Spleen (tissue), 11 donors: Measurements from ENCODE around the gene PAGE4. TPM values are rescaled to one million over a fixed set of nuclear protein-coding genes. Genes with fewer than 3 reads are reported as not detected.
A peak's percentile ranks its signal among the peaks of the same experiment; 100 is the strongest.

Source experiments
- DNase-seq: peaks from one replicate; pipeline ENCODE4 v3.0.0-alpha.2; 2020
- H3K27ac ChIP-seq, 8 donors: fragments of 200-600 bp; sonication (generic) in 7 of 8; 1 replicate in 4 of 8; 2 replicates in 4 of 8; pipeline versions ENCODE4 v1.5.0 to v1.8.0; 2016 to 2021; ENCODE audit warnings: inconsistent platforms in 4 of 8, mild to moderate bottlenecking in 4 of 8, moderate library complexity in 1 of 8
- H3K27me3 ChIP-seq, 7 donors: fragments of 200-600 bp; sonication (generic) in 6 of 7; replicated peaks in 1 of 7; 1 replicate in 4 of 7; 2 replicates in 3 of 7; pipeline versions ENCODE4 v1.5.0 to v1.8.0; 2016 to 2021; ENCODE audit warnings: inconsistent platforms in 3 of 7, mild to moderate bottlenecking in 1 of 7
- H3K36me3 ChIP-seq, 6 donors: fragments of 200-600 bp; sonication (generic) in 5 of 6; 1 replicate in 4 of 6; 2 replicates in 2 of 6; pipeline versions ENCODE4 v1.5.0 to v1.8.0; 2016 to 2021; ENCODE audit warnings: inconsistent platforms in 2 of 6
- H3K4me1 ChIP-seq, 6 donors: fragments of 200-600 bp; sonication (generic) in 5 of 6; 1 replicate in 3 of 6; 2 replicates in 3 of 6; pipeline versions ENCODE4 v1.5.0 to v1.8.0; 2016 to 2021; ENCODE audit warnings: inconsistent platforms in 3 of 6
- H3K4me3 ChIP-seq, 8 donors: fragments of 200-600 bp; sonication (generic) in 7 of 8; 1 replicate in 4 of 8; 2 replicates in 4 of 8; pipeline versions ENCODE4 v1.5.0 to v1.8.0; 2016 to 2021; ENCODE audit warnings: inconsistent platforms in 4 of 8, mild to moderate bottlenecking in 4 of 8, moderate library complexity in 2 of 8
- H3K9me3 ChIP-seq, 8 donors: fragments of 200-600 bp; sonication (generic) in 7 of 8; 1 replicate in 4 of 8; 2 replicates in 4 of 8; pipeline versions ENCODE4 v1.5.0 to v1.8.0; 2016 to 2021; ENCODE audit warnings: inconsistent platforms in 4 of 8
- CTCF ChIP-seq, 11 experiments: fragments of 200-600 bp in 7 of 11; fragments of 450-650 bp in 4 of 11; sonication (generic) in 4 of 11; IDR thresholded peaks in 8 of 11; conservative IDR thresholded peaks in 3 of 11; 1 replicate in 7 of 11; 2 replicates in 4 of 11; pipeline versions ENCODE4 v1.4.0 to v1.8.0; 2016 to 2021; ENCODE audit warnings: antibody characterized with exemption in 11 of 11, inconsistent platforms in 4 of 11, mild to moderate bottlenecking in 1 of 11
- POLR2A ChIP-seq, 3 donors: fragments of 450-650 bp; IDR thresholded peaks; one replicate each; pipeline ENCODE4 v1.5.1; 2017; ENCODE audit warnings: antibody characterized with exemption in 3 of 3, mild to moderate bottlenecking in 1 of 3
- POLR2AphosphoS5 ChIP-seq, 3 donors: sonication (generic); formaldehyde crosslinking; IDR thresholded peaks; one replicate each; pipeline ENCODE4 v1.5.1; 2017; ENCODE audit warnings: antibody characterized with exemption in 3 of 3
- WGBS, 5 donors: extraction: QIAGEN DNeasy Blood & Tissue Kit in 3 of 5; methylation state at CpG; one replicate each; pipeline versions ENCODE4 v1.1.5 to v1.1.7; 2013 to 2018; 5-methylcytosine and 5-hydroxymethylcytosine counted together
- intact Hi-C: fragments of 100-400 bp; cut with DNase I; formaldehyde crosslinking; loops from one replicate; pipeline ENCODE4 v1.15.0; 2023; ENCODE audit warnings: low total_unique reads
- polyA plus RNA-seq, 3 donors: library from polyadenylated mRNA; stranded (reverse); fragments of 200-250 nt; gene quantifications; one replicate each; pipeline ENCODE4 v1.2.1, GENCODE V29; 2013
- total RNA-seq, 7 donors: library from RNA; depleted of rRNA in 3 of 7; stranded (reverse); fragments of >200 nt in 3 of 7; fragmentation: NEBNext Ultra II Directional in 4 of 7; extraction: Animal tissue kit (Norgen Biotek cat#: 25700) in 4 of 7; gene quantifications; one replicate each; pipeline versions ENCODE4 v1.1.0 to v1.2.1, GENCODE V29; 2016 to 2021
- donor health status: healthy with polysubstance abuse.
- donor health status: DM: no; HTN: no; CAD: no; lungs with moderate emphysema.
- donor health status: DM: no; HTN: no; CAD: no.
- donor health status: Bipolar disorder and iron deficiency.
- donor health status: healthy.
- donor health status: DM: no; HTN: no; CAD: no.
- donor health status: DM: yes; HTN: yes; CAD: no.

The PAGE4 gene
- total and polyA plus RNA-seq, 10 donors = not detected

GRCh38 chrX:49860867-49861535, 31.9 kb downstream of the PAGE4 start:
- 73 to 84% (median 80%) methylated on average over 2 of the region's 2 CpGs for WGBS, 5 donors
- H3K36me3 ChIP-seq = no peaks in the 10 kb centered on the region
- H3K27me3 ChIP-seq = peaks cover 0 to 5% (median 0%) of the 10 kb centered on the region in 7 donors
- DNase-seq = no peak
- intact Hi-C loops = no loop called here
- TF ChIP-seq POLR2A (IDR thresholded peaks at IDR 0.05) = no peak
- no peak for TF ChIP-seq CTCF (IDR thresholded peaks at IDR 0.05 in 8 of 11, conservative IDR thresholded peaks at IDR 0.05 in 3 of 11)
- no peak for TF ChIP-seq POLR2AphosphoS5 (IDR thresholded peaks at IDR 0.05)
- H3K4me3 ChIP-seq = no peak overlapping the region
- H3K9me3 ChIP-seq = no peaks in the 10 kb centered on the region
- H3K27ac ChIP-seq = no peak overlapping the region
- H3K4me1 ChIP-seq = no peaks in the 10 kb centered on the region

GRCh38 chrX:49862093-49862492, 33.0 kb downstream of the PAGE4 start:
- H3K4me1 ChIP-seq = no peaks in the 10 kb centered on the region
- TF ChIP-seq CTCF (IDR thresholded peaks at IDR 0.05 in 8 of 11, conservative IDR thresholded peaks at IDR 0.05 in 3 of 11) (no peak), POLR2A (IDR thresholded peaks at IDR 0.05) (no peak), POLR2AphosphoS5 (IDR thresholded peaks at IDR 0.05) (no peak)
- intact Hi-C loops = no loop called here

GRCh38 chrX:49868739-49869138, 39.6 kb downstream of the PAGE4 start:
- TF ChIP-seq POLR2A (IDR thresholded peaks at IDR 0.05) (no peak), CTCF (IDR thresholded peaks at IDR 0.05 in 8 of 11, conservative IDR thresholded peaks at IDR 0.05 in 3 of 11) (no peak), POLR2AphosphoS5 (IDR thresholded peaks at IDR 0.05) (no peak)
- no peak overlapping the region for H3K27ac ChIP-seq
- intact Hi-C loops = no loop called here
- H3K4me3 ChIP-seq = no peak overlapping the region
- no peaks in the 10 kb centered on the region for H3K9me3 ChIP-seq
- no peaks in the 10 kb centered on the region for H3K4me1 ChIP-seq
- WGBS, 5 donors = 44 to 72% (median 65%) methylated on average over 1 of the region's 1 CpG
- DNase-seq = no peak
- peaks cover 0 to 24% (median 0%) of the 10 kb centered on the region in 7 donors for H3K27me3 ChIP-seq
- no peaks in the 10 kb centered on the region for H3K36me3 ChIP-seq

More at GRCh38 chrX:49862093-49862492, 33.0 kb downstream of the PAGE4 start:
- H3K9me3 ChIP-seq = no peaks in the 10 kb centered on the region
- no peak for DNase-seq
- no peak overlapping the region for H3K4me3 ChIP-seq
- peaks cover 0 to 5% (median 0%) of the 10 kb centered on the region in 7 donors for H3K27me3 ChIP-seq
- H3K36me3 ChIP-seq = no peaks in the 10 kb centered on the region
- no peak overlapping the region for H3K27ac ChIP-seq

GRCh38 chrX:49876750-49877149, 47.6 kb downstream of the PAGE4 start:
- TF ChIP-seq POLR2A (IDR thresholded peaks at IDR 0.05) (no peak), CTCF (IDR thresholded peaks at IDR 0.05 in 8 of 11, conservative IDR thresholded peaks at IDR 0.05 in 3 of 11) (peak in 10 of 11 experiments; percentile 19 to 64 (median 46))
- Histone ChIP-seq H3K36me3 (no peaks in the 10 kb centered on the region), H3K4me3 (no peak overlapping the region), H3K27ac (peak overlapping the region in 2 of 8 donors; percentile 81 to 88), H3K9me3 (no peaks in the 10 kb centered on the region), H3K27me3 (peaks cover 0 to 8% (median 0%) of the 10 kb centered on the region in 7 donors), H3K4me1 (peaks cover 0 to 42% (median 24%) of the 10 kb centered on the region in 6 donors)
- no peak for DNase-seq
- intact Hi-C loops = no loop called here
- 1 to 7% (median 4%) methylated on average over 3 of the region's 3 CpGs for WGBS, 5 donors
